ENCODE measurements around the gene KBTBD12. TPM values are rescaled to one million over a fixed set of nuclear protein-coding genes. Genes with fewer than 3 reads are reported as not detected.

KBTBD12 gene
- total RNA-seq, 1 experiment from 2014 or later, result not detected

- BruUV-seq (replicated peaks), result no TSS peak
- H3K9me3 Mint-ChIP-seq (ENCODE audit: unreplicated experiment), result no peaks in the 10 kb centered on the region
- intact Hi-C loops (cut with micrococcal nuclease), result no loop called here
- no peak for TF ChIP-seq CTCF (IDR thresholded peaks at IDR 0.05; ENCODE audit: unreplicated experiment)
- H3K27ac Mint-ChIP-seq (ENCODE audit: low read depth, unreplicated experiment), result no peak overlapping the region
- CTCF ChIA-PET, result no interaction called here
- no peaks in the 10 kb centered on the region for H3K4me1 Mint-ChIP-seq (ENCODE audit: insufficient read depth, unreplicated experiment)
- POLR2A ChIA-PET, result no interaction called here
- no peaks in the 10 kb centered on the region for H3K27me3 Mint-ChIP-seq (ENCODE audit: insufficient read depth, unreplicated experiment)
- H3K4me3 Mint-ChIP-seq (ENCODE audit: unreplicated experiment), result no peak overlapping the region
- no peak for DNase-seq (ENCODE audit: unreplicated experiment)
- H3K36me3 Mint-ChIP-seq (ENCODE audit: insufficient read depth, unreplicated experiment), result no peaks in the 10 kb centered on the region
These were observed 71.8 kb downstream of the KBTBD12 start for GRCh38 chr3:127986803-127987202.

GRCh38 chr3:127987309-127987995, 72.4 kb downstream of the KBTBD12 start:
- no peaks in the 10 kb centered on the region for H3K27me3 Mint-ChIP-seq (ENCODE audit: insufficient read depth, unreplicated experiment)

GRCh38 chr3:127988770-127989557, 73.9 kb downstream of the KBTBD12 start:
- no peak for TF ChIP-seq CTCF (IDR thresholded peaks at IDR 0.05; ENCODE audit: unreplicated experiment)
- Mint-ChIP-seq H3K4me1 (ENCODE audit: insufficient read depth, unreplicated experiment) (no peaks in the 10 kb centered on the region), H3K27me3 (ENCODE audit: insufficient read depth, unreplicated experiment) (no peaks in the 10 kb centered on the region), H3K4me3 (ENCODE audit: unreplicated experiment) (no peak overlapping the region), H3K9me3 (ENCODE audit: unreplicated experiment) (no peaks in the 10 kb centered on the region), H3K36me3 (ENCODE audit: insufficient read depth, unreplicated experiment) (no peaks in the 10 kb centered on the region), H3K27ac (ENCODE audit: low read depth, unreplicated experiment) (no peak overlapping the region)
- CTCF ChIA-PET, result interaction anchor here (0.6 to 0.8 kb wide), 2 partner anchors 52 to 388 kb away, joined by 3 to 4 read pairs; no protein-coding TSS in a partner anchor
- intact Hi-C loops (cut with micrococcal nuclease), result no loop called here
- no peak for DNase-seq (ENCODE audit: unreplicated experiment)
- POLR2A ChIA-PET, result interaction anchor here (0.6 kb wide), 1 partner anchor 11 kb away, joined by 3 read pairs; no protein-coding TSS in a partner anchor
- BruUV-seq (replicated peaks), result no TSS peak

More at GRCh38 chr3:127987309-127987995, 72.4 kb downstream of the KBTBD12 start:
- no peak for TF ChIP-seq CTCF (IDR thresholded peaks at IDR 0.05; ENCODE audit: unreplicated experiment)
- H3K27ac Mint-ChIP-seq (ENCODE audit: low read depth, unreplicated experiment), result no peak overlapping the region
- no peak overlapping the region for H3K4me3 Mint-ChIP-seq (ENCODE audit: unreplicated experiment)
- ChIA-PET POLR2A (no interaction called here), CTCF (interaction anchor here (0.7 kb wide), 1 partner anchor 17 kb away, joined by 3 read pairs; no protein-coding TSS in a partner anchor)
- DNase-seq (ENCODE audit: unreplicated experiment), result no peak
- no peaks in the 10 kb centered on the region for H3K36me3 Mint-ChIP-seq (ENCODE audit: insufficient read depth, unreplicated experiment)
- H3K4me1 Mint-ChIP-seq (ENCODE audit: insufficient read depth, unreplicated experiment), result no peaks in the 10 kb centered on the region
- BruUV-seq (replicated peaks), result no TSS peak
- intact Hi-C loops (cut with micrococcal nuclease), result no loop called here
- no peaks in the 10 kb centered on the region for H3K9me3 Mint-ChIP-seq (ENCODE audit: unreplicated experiment)

GRCh38 chr3:127990051-127990450, 75.0 kb downstream of the KBTBD12 start:
- POLR2A ChIA-PET, result interaction anchor here (0.6 kb wide), 1 partner anchor 10 kb away, joined by 3 read pairs; no protein-coding TSS in a partner anchor
- Mint-ChIP-seq H3K4me1 (ENCODE audit: insufficient read depth, unreplicated experiment) (no peaks in the 10 kb centered on the region), H3K9me3 (ENCODE audit: unreplicated experiment) (no peaks in the 10 kb centered on the region)

More at GRCh38 chr3:127990051-127990450, 75.0 kb downstream of the KBTBD12 start:
- DNase-seq (ENCODE audit: unreplicated experiment), result no peak
- CTCF ChIA-PET, result interaction anchor here (0.6 to 1.2 kb wide), 2 partner anchors 20 to 1310 kb away, joined by 3 to 6 read pairs; no protein-coding TSS in a partner anchor
- H3K27me3 Mint-ChIP-seq (ENCODE audit: insufficient read depth, unreplicated experiment), result no peaks in the 10 kb centered on the region
- no peak overlapping the region for H3K4me3 Mint-ChIP-seq (ENCODE audit: unreplicated experiment)
- intact Hi-C loops (cut with micrococcal nuclease), result no loop called here
- no peak for TF ChIP-seq CTCF (IDR thresholded peaks at IDR 0.05; ENCODE audit: unreplicated experiment)
- H3K36me3 Mint-ChIP-seq (ENCODE audit: insufficient read depth, unreplicated experiment), result no peaks in the 10 kb centered on the region
- no TSS peak for BruUV-seq (replicated peaks)
- H3K27ac Mint-ChIP-seq (ENCODE audit: low read depth, unreplicated experiment), result no peak overlapping the region
